HCT116 (cell line): ENCODE measurements around the gene IL32. TPM values are rescaled to one million over a fixed set of nuclear protein-coding genes. Genes with fewer than 3 reads are reported as not detected.

Experiments used
- ATAC-seq: fragments of 200-7000 bp; cut with Tn5 transposase; 2 replicates; pipeline ENCODE4 v1.9.1; 2020; ENCODE audit warnings: mild to moderate bottlenecking, moderate library complexity
- BruUV-seq: library from RNA; stranded (reverse); fragments of 400-500 nt; replicated peaks from 2 replicates; lab custom pipeline; 2021; lab: Mats Ljungman, UMichigan
- CTCF ChIA-PET: fragments of 300-600 bp; sonication (Branson Sonifier 250); formaldehyde crosslinking; loops from one replicate; lab custom pipeline; 2021; ENCODE audit warnings: antibody characterized with exemption; lab: Charles Lee
- POLR2A ChIA-PET: fragments of 300-600, 350-600 bp; sonication (Branson Sonifier 250); formaldehyde crosslinking; loops from one replicate; lab custom pipeline; 2021; ENCODE audit warnings: antibody characterized with exemption; lab: Charles Lee
- RAD21 ChIA-PET, 2 experiments: fragments of 300-600 bp; sonication (Branson Sonifier 250); formaldehyde crosslinking; loops; one replicate each; lab custom pipeline; 2023; ENCODE audit warnings: low total read pairs in 2 of 2; ENCODE audit not compliant: uncharacterized antibody in 2 of 2, unreplicated experiment in 2 of 2, low non-redundant PET in 1 of 2; lab: Charles Lee
- DNase-seq: peaks from one replicate; pipeline ENCODE4 v3.0.0-alpha.2; 2010; ENCODE audit warnings: low read depth, low spot score
- H2AFZ ChIP-seq: fragments of 200-600 bp; shearing (Covaris generic), sonication (generic); 2 replicates; pipeline ENCODE4 v1.6.1; 2017; ENCODE audit warnings: low read depth, mixed run types, mixed read lengths, antibody characterized with exemption, low read length; ENCODE audit not compliant: poor library complexity, severe bottlenecking
- H3K27ac ChIP-seq: 2 replicates; pipeline ENCODE4 v1.5.1; 2012; ENCODE audit warnings: low read depth, low read length
- H3K27me3 ChIP-seq: fragments of 200-600 bp; sonication (generic); 2 replicates; pipeline ENCODE4 v1.6.1; 2016; ENCODE audit warnings: mixed run types, low read length, mixed read lengths; ENCODE audit not compliant: insufficient read depth
- H3K36me3 ChIP-seq, 2 experiments: fragments of 200-500 bp in 1 of 2; fragments of 200-600 bp in 1 of 2; sonication (Bioruptor generic) in 1 of 2; sonication (generic) in 1 of 2; 2 replicates each; pipeline versions ENCODE4 v1.5.1 to v1.6.1; 2014 to 2016; ENCODE audit warnings: low read length in 2 of 2, inconsistent platforms in 1 of 2, mixed read lengths in 1 of 2, mixed run types in 1 of 2; ENCODE audit not compliant: insufficient read depth in 2 of 2, control insufficient read depth in 1 of 2
- H3K4me1 ChIP-seq, 2 experiments: fragments of 200-600 bp in 1 of 2; sonication (generic) in 1 of 2; 2 replicates each; pipeline versions ENCODE4 v1.5.1 to v1.6.1; 2012 to 2017; ENCODE audit warnings: low read length in 2 of 2, inconsistent platforms in 1 of 2, mild to moderate bottlenecking in 1 of 2, mixed read lengths in 1 of 2, mixed run types in 1 of 2, moderate library complexity in 1 of 2; ENCODE audit not compliant: insufficient read depth in 2 of 2, control insufficient read depth in 1 of 2
- H3K4me2 ChIP-seq: fragments of 200-600 bp; sonication (generic); 2 replicates; pipeline ENCODE4 v1.6.1; 2017; ENCODE audit warnings: mixed run types, low read length, mixed read lengths
- H3K4me3 ChIP-seq, 2 experiments: fragments of 200-600 bp in 1 of 2; sonication (generic) in 1 of 2; replicated peaks in 1 of 2; 2 replicates each; pipeline ENCODE4 v1.5.1; 2011 to 2016; ENCODE audit warnings: low read length in 2 of 2, control low read depth in 1 of 2, low read depth in 1 of 2, mild to moderate bottlenecking in 1 of 2, mixed read lengths in 1 of 2, mixed run types in 1 of 2
- H3K79me2 ChIP-seq: fragments of 200-600 bp; sonication (generic); 2 replicates; pipeline ENCODE4 v1.6.1; 2017; ENCODE audit warnings: mild to moderate bottlenecking, mixed run types, low read length, moderate library complexity, mixed read lengths; ENCODE audit not compliant: insufficient read depth
- H3K9ac ChIP-seq: fragments of 200-600 bp; sonication (generic); 2 replicates; pipeline ENCODE4 v1.6.1; 2016; ENCODE audit warnings: low read length, mixed read lengths
- H3K9me2 ChIP-seq: fragments of 200-600 bp; sonication (generic), shearing (Covaris generic); 2 replicates; pipeline ENCODE4 v1.6.1; 2017; ENCODE audit warnings: mixed run types, mild to moderate bottlenecking, moderate library complexity; ENCODE audit not compliant: insufficient read depth
- H3K9me3 ChIP-seq, 2 experiments: fragments of 200-500 bp in 1 of 2; fragments of 200-600 bp in 1 of 2; sonication (Bioruptor generic) in 1 of 2; sonication (generic) in 1 of 2; 2 replicates each; pipeline ENCODE4 v1.6.1; 2014 to 2017; ENCODE audit warnings: low read length in 2 of 2, mixed read lengths in 2 of 2, inconsistent platforms in 1 of 2, low read depth in 1 of 2, mild to moderate bottlenecking in 1 of 2, mixed run types in 1 of 2, moderate library complexity in 1 of 2; ENCODE audit not compliant: control insufficient read depth in 1 of 2, insufficient read depth in 1 of 2
- H4K20me1 ChIP-seq: fragments of 200-600 bp; sonication (generic), shearing (Covaris generic); 2 replicates; pipeline ENCODE4 v1.6.1; 2017; ENCODE audit warnings: mixed run types, mild to moderate bottlenecking, moderate library complexity; ENCODE audit not compliant: insufficient read depth
- CEBPB ChIP-seq: IDR thresholded peaks from 2 replicates; pipeline ENCODE4 v1.6.1; 2012; ENCODE audit warnings: low read depth
- EGR1 ChIP-seq: IDR thresholded peaks from 2 replicates; pipeline ENCODE4 v1.6.1; 2012; ENCODE audit warnings: low read depth
- ELF1 ChIP-seq: IDR thresholded peaks from 2 replicates; pipeline ENCODE4 v1.6.1; 2012; ENCODE audit warnings: low read depth, borderline replicate concordance
- EZH2 ChIP-seq: fragments of 200-600 bp; sonication (generic); IDR thresholded peaks from 2 replicates; pipeline ENCODE4 v1.6.1; 2017; ENCODE audit warnings: antibody characterized with exemption, mixed run types
- EZH2phosphoT487 ChIP-seq: fragments of 200-600 bp; IDR thresholded peaks from 2 replicates; pipeline ENCODE4 v1.6.1; 2018; ENCODE audit warnings: antibody characterized with exemption, borderline replicate concordance
- FOSL1 ChIP-seq: IDR thresholded peaks from 2 replicates; pipeline ENCODE4 v1.6.1; 2012; ENCODE audit warnings: low read depth
- JUND ChIP-seq: IDR thresholded peaks from 2 replicates; pipeline ENCODE4 v1.6.1; 2012
- POLR2A ChIP-seq: IDR thresholded peaks from 2 replicates; pipeline ENCODE4 v1.7.0; 2011; ENCODE audit warnings: borderline replicate concordance; ENCODE audit not compliant: insufficient read depth, insufficient read length; ENCODE audit errors: extremely low read depth
- POLR2AphosphoS5 ChIP-seq: IDR thresholded peaks from 2 replicates; pipeline ENCODE4 v1.6.1; 2011; ENCODE audit warnings: mild to moderate bottlenecking, low read depth, low read length, moderate library complexity
- RAD21 ChIP-seq: IDR thresholded peaks from 2 replicates; pipeline ENCODE4 v1.6.1; 2012; ENCODE audit warnings: low read depth, mild to moderate bottlenecking
- SIN3A ChIP-seq: IDR thresholded peaks from 2 replicates; pipeline ENCODE4 v1.6.1; 2012; ENCODE audit warnings: low read depth
- SP1 ChIP-seq: IDR thresholded peaks from 2 replicates; pipeline ENCODE4 v1.6.1; 2012; ENCODE audit warnings: low read depth
- SRF ChIP-seq: IDR thresholded peaks from 2 replicates; pipeline ENCODE4 v1.6.1; 2012; ENCODE audit warnings: low read depth
- TCF7L2 ChIP-seq: IDR thresholded peaks from 2 replicates; pipeline ENCODE4 v1.7.0; 2011; ENCODE audit warnings: borderline replicate concordance, inconsistent platforms; ENCODE audit not compliant: insufficient read depth, insufficient read length; ENCODE audit errors: extremely low read depth
- YY1 ChIP-seq: IDR thresholded peaks from 2 replicates; pipeline ENCODE4 v1.6.1; 2011; ENCODE audit warnings: low read length, low read depth, moderate library complexity, mild to moderate bottlenecking; ENCODE audit not compliant: insufficient replicate concordance; ENCODE audit errors: extremely low read depth
- ZFX ChIP-seq: fragments of 450-650 bp; IDR thresholded peaks from 2 replicates; pipeline ENCODE4 v1.6.1; 2017
- intact Hi-C: fragments of 100-400 bp; cut with micrococcal nuclease; formaldehyde crosslinking; loops from 2 replicates; pipeline ENCODE4 v1.10.0; 2022
- total RNA-seq: library from RNA; stranded (reverse); gene quantifications from one replicate; pipeline ENCODE4 v1.2.1, GENCODE V29; 2021; ENCODE audit not compliant: unreplicated experiment
- TF ChIP-seq, protein P1 (sequence below): IDR thresholded peaks from 2 replicates; pipeline ENCODE4 v1.6.1; 2012
- TF ChIP-seq, protein P2 (sequence below), 3 experiments: fragments of 200-600 bp in 1 of 3; sonication (generic) in 1 of 3; IDR thresholded peaks in 2 of 3; conservative IDR thresholded peaks in 1 of 3; 2 replicates each; pipeline ENCODE4 v1.5.1; 2012 to 2017; ENCODE audit warnings: low read depth in 2 of 3, low read length in 2 of 3, antibody characterized with exemption in 1 of 3, borderline replicate concordance in 1 of 3, control low read depth in 1 of 3, mild to moderate bottlenecking in 1 of 3, mixed read lengths in 1 of 3, mixed run types in 1 of 3, moderate library complexity in 1 of 3; ENCODE audit not compliant: insufficient read depth in 1 of 3
- TF ChIP-seq, protein P3 (sequence below): IDR thresholded peaks from 2 replicates; pipeline ENCODE4 v1.6.1; 2012
- TF ChIP-seq, protein P4 (sequence below): IDR thresholded peaks from 2 replicates; pipeline ENCODE4 v1.6.1; 2011; ENCODE audit warnings: mild to moderate bottlenecking, low read length, moderate library complexity; ENCODE audit not compliant: insufficient replicate concordance; ENCODE audit errors: extremely low read depth

IL32 gene
- total RNA-seq, 1 experiment from 2014 or later: 13.7 TPM

DNA sequence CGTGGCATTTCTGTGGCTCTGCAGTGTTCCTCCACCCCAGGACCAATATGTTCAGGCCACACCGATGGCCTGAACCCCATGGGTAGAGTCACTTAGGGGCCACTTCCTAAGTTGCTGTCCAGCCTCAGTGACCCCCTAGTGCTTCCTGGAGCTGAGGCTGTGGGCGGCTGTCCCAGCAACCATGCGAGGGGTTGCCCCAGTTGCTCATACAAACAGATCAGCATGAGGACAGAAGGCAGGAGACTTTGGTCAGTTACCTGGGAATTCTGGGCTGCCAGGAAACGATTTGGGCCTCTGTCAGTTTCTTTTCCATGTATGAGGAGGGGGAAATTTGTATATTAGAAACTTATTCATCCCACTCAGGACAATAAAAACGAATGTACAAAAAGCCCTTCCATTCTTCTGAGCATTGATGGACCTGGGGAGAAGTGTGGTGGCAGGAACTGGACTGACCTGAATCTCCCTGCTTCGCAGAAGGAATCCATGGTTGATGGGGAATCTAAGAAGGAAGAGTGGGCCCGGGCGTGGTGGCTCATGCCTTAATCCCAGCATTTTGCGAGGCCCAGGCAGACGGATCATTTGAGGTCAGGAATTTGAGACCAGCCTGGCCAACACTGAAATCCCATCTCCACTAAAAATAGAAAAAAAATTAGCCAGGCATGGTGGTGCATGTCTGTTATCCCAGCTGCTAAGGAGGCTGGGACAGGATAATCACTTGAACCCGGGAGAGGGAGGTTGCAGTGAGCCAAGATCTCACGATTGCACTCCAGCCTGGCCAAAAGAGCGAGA, 4.9 kb upstream of the IL32 start:
- ChIA-PET RAD21 (no interaction called here), CTCF (interaction anchor here (1.1 to 2.5 kb wide), 4 partner anchors 11 to 112 kb away, joined by 5 to 16 read pairs (median 10); no protein-coding TSS in a partner anchor), POLR2A (no interaction called here)
- Histone ChIP-seq H3K27me3 (no peaks in the 10 kb centered on the region), H4K20me1 (no peaks in the 10 kb centered on the region), H3K9ac (no peak overlapping the region), H3K9me2 (no peaks in the 10 kb centered on the region), H3K4me1 (peaks cover 0 to 25% of the 10 kb centered on the region in 2 experiments; a peak in 3 of 4 replicates), H3K36me3 (no peaks in the 10 kb centered on the region), H2AFZ (no peak overlapping the region), H3K4me2 (no peak overlapping the region), H3K27ac (no peak overlapping the region), H3K9me3 (no peaks in the 10 kb centered on the region), H3K79me2 (no peaks in the 10 kb centered on the region), H3K4me3 (no peak overlapping the region)
- intact Hi-C loops: no loop called here
- TF ChIP-seq EZH2 (no peak), JUND (no peak), SIN3A (no peak), POLR2AphosphoS5 (no peak), POLR2A (no peak), CEBPB (no peak), RAD21 (no peak), ZFX (no peak), EGR1 (no peak), FOSL1 (no peak), SRF (no peak), SP1 (no peak), YY1 (no peak), TCF7L2 (no peak), ELF1 (no peak), EZH2phosphoT487 (no peak)
- TF ChIP-seq, protein P1, sequence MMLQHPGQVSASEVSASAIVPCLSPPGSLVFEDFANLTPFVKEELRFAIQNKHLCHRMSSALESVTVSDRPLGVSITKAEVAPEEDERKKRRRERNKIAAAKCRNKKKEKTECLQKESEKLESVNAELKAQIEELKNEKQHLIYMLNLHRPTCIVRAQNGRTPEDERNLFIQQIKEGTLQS: no peak
- TF ChIP-seq, protein P2, sequence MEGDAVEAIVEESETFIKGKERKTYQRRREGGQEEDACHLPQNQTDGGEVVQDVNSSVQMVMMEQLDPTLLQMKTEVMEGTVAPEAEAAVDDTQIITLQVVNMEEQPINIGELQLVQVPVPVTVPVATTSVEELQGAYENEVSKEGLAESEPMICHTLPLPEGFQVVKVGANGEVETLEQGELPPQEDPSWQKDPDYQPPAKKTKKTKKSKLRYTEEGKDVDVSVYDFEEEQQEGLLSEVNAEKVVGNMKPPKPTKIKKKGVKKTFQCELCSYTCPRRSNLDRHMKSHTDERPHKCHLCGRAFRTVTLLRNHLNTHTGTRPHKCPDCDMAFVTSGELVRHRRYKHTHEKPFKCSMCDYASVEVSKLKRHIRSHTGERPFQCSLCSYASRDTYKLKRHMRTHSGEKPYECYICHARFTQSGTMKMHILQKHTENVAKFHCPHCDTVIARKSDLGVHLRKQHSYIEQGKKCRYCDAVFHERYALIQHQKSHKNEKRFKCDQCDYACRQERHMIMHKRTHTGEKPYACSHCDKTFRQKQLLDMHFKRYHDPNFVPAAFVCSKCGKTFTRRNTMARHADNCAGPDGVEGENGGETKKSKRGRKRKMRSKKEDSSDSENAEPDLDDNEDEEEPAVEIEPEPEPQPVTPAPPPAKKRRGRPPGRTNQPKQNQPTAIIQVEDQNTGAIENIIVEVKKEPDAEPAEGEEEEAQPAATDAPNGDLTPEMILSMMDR (IDR thresholded peaks at IDR 0.05 in 2 of 3, conservative IDR thresholded peaks at IDR 0.05 in 1 of 3; ENCODE audit: borderline replicate concordance in 1 of 3, insufficient read depth in 1 of 3, low read depth in 2 of 3, low read length in 2 of 3): no peak
- TF ChIP-seq, protein P3, sequence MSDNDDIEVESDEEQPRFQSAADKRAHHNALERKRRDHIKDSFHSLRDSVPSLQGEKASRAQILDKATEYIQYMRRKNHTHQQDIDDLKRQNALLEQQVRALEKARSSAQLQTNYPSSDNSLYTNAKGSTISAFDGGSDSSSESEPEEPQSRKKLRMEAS: no peak
- TF ChIP-seq, protein P4, sequence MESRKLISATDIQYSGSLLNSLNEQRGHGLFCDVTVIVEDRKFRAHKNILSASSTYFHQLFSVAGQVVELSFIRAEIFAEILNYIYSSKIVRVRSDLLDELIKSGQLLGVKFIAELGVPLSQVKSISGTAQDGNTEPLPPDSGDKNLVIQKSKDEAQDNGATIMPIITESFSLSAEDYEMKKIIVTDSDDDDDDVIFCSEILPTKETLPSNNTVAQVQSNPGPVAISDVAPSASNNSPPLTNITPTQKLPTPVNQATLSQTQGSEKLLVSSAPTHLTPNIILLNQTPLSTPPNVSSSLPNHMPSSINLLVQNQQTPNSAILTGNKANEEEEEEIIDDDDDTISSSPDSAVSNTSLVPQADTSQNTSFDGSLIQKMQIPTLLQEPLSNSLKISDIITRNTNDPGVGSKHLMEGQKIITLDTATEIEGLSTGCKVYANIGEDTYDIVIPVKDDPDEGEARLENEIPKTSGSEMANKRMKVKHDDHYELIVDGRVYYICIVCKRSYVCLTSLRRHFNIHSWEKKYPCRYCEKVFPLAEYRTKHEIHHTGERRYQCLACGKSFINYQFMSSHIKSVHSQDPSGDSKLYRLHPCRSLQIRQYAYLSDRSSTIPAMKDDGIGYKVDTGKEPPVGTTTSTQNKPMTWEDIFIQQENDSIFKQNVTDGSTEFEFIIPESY: no peak
- no peak for ATAC-seq
- BruUV-seq: no TSS peak
- no peak for DNase-seq
